Measurements from ENCODE around the gene FAAP24.
"Not testable (repeated sequence)": the region's sequence is repeated elsewhere in the genome, so short reads cannot be mapped to it uniquely, and the experiment has no call there.

Gene FAAP24

GRCh38 chr19:32971715-32972540 is at the start of gene FAAP24, which contains the start of gene CEP89:
Gene FAAP24, plus strand, starts transcription at chr19:32972242. Its CDS starts 955 bp downstream, at chr19:32973197.
Gene CEP89, minus strand, starts transcription at chr19:32971958. Its CDS starts 84 bp downstream, at chr19:32971874.
- DNase-seq = peak; percentile 96 to 98

- no peak for DNase-seq
These were observed 47.8 kb upstream of the FAAP24 start for GRCh38 chr19:32924200-32924599.

- DNase-seq = no peak
These were observed 43.2 kb upstream of the FAAP24 start for GRCh38 chr19:32928806-32929205.

- DNase-seq = no peak
These were observed 41.5 kb upstream of the FAAP24 start for GRCh38 chr19:32930567-32930966.

GRCh38 chr19:32933571-32933970 is 38.5 kb upstream of the FAAP24 start:
- no peak for DNase-seq

- no peak for DNase-seq
These were observed 36.4 kb upstream of the FAAP24 start for GRCh38 chr19:32935629-32936028.

GRCh38 chr19:32936065-32936464 is 36.0 kb upstream of the FAAP24 start:
- no peak for DNase-seq

GRCh38 chr19:32941273-32941672 is 30.8 kb upstream of the FAAP24 start:
- DNase-seq = not testable (repeated sequence)

- no peak for DNase-seq
These were observed 26.8 kb upstream of the FAAP24 start for GRCh38 chr19:32945260-32945659.

- DNase-seq = no peak
These were observed 5.3 kb upstream of the FAAP24 start for GRCh38 chr19:32966750-32967149.

- DNase-seq = no peak
These were observed 2.5 kb upstream of the FAAP24 start for GRCh38 chr19:32969549-32969948.

- DNase-seq = no peak
These were observed 938 bp upstream of the FAAP24 start for GRCh38 chr19:32971012-32971595.

GRCh38 chr19:32976223-32976805 is 4.3 kb downstream of the FAAP24 start:
- peak; percentile 81 to 84 for DNase-seq

- DNase-seq = no peak
These were observed 5.2 kb downstream of the FAAP24 start for GRCh38 chr19:32977280-32977679.

- not testable (repeated sequence) for DNase-seq
These were observed 5.8 kb downstream of the FAAP24 start for GRCh38 chr19:32977813-32978212.

GRCh38 chr19:32979807-32980206 is 7.8 kb downstream of the FAAP24 start:
- DNase-seq = not testable (repeated sequence)

GRCh38 chr19:32982488-32982887 is 10.4 kb downstream of the FAAP24 start:
- DNase-seq = not testable (repeated sequence)

- not testable (repeated sequence) for DNase-seq
These were observed 16.2 kb downstream of the FAAP24 start for GRCh38 chr19:32988254-32988653.

GRCh38 chr19:32988724-32989123 is 16.7 kb downstream of the FAAP24 start:
- no peak for DNase-seq

- not testable (repeated sequence) for DNase-seq
These were observed 23.9 kb downstream of the FAAP24 start for GRCh38 chr19:32995966-32996365.

GRCh38 chr19:32997061-32997464 is 25.0 kb downstream of the FAAP24 start:
- not testable (repeated sequence) for DNase-seq

GRCh38 chr19:32997716-32998355 is 25.8 kb downstream of the FAAP24 start:
- DNase-seq = no peak

GRCh38 chr19:32998722-32999121 is 26.7 kb downstream of the FAAP24 start:
- DNase-seq = no peak
